Measurements from ENCODE around the gene CDADC1.
"Not testable (repeated sequence)": the region's sequence is repeated elsewhere in the genome, so short reads cannot be mapped to it uniquely, and the experiment has no call there.

The CDADC1 gene

DNA sequence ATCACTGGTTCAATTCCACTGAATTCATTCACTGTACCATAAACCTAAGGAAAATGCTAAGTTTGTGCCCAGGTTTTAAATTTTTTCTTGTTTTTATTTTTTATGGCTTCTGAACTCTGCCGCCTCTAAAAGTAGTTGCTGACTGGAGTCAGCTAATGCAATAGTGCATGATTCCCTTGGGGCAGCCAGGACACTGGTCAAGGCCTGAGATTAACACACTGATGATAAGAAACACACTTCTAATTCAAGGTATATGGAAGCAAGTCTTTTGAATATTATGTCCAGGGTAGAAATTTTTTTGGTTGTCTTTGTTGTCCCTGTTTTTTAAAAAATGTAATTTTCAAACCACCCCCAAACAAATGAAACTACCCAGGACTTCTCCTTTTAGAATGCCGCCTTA lies 72.2 kb downstream of the CDADC1 start:
- no peak for DNase-seq

- DNase-seq, result no peak
Measured at GRCh38 chr13:49320975-49321374, 73.2 kb downstream of the CDADC1 start.

DNA sequence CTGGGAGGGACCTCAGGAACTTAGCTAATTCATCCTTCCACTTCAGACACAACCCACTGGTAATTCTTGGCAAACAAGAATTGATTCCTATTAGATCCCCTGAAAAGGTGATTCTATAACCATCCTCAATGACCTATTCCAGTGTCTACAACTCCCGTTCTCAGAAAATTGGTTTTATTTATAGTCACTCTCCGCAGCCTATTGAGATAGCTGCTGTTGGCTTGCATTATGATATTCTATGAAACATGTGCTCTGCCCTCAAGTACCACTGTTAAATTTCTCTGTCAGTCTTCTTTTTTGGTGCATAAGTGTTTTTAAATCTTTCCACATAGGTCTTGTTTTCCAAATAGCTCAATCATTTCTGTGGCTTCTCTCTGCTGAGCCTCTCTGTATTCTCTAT lies 75.0 kb downstream of the CDADC1 start:
- no peak for DNase-seq

- no peak for DNase-seq
Measured at GRCh38 chr13:49323344-49323743, 75.6 kb downstream of the CDADC1 start.

DNA sequence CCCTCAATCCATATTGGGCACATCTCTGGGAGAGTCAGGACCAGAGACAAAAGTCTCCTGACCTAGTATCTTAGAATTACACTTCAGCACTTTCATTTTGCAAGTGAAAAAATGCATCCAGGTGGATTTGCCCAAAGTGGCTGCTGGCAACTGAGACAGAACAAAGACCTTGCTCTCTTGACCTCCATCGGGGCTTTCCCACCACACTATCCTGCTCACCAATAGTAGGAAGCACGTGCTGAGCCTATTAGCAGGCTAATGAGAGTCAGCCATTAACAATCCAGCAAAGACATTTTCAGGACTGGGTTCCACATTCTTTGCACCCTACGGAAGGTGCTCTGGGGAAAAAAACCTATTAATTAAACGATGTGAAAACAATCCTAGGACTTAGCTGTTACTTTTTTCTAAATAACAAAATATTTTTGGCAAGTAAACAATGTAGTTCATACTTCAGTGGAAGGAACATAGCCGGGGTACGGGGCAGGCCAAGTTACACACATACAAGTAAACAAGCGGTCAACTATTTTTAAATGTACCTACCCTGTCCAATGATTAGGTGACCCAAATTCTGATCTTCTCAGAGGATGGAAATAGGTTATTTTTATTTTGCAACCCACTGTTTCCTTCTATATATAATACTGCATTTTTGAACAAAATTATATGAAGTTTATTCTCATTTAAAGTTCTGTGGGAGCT lies 78.6 kb downstream of the CDADC1 start:
- DNase-seq, result no peak

- DNase-seq, result not testable (repeated sequence)
Measured at GRCh38 chr13:49327145-49327544, 79.4 kb downstream of the CDADC1 start.

GRCh38 chr13:49329831-49330545 lies 82.3 kb downstream of the CDADC1 start:
- no peak for DNase-seq

- DNase-seq, result no peak
Measured at GRCh38 chr13:49330546-49330864, 82.8 kb downstream of the CDADC1 start.

- no peak for DNase-seq
Measured at GRCh38 chr13:49336655-49337054, 88.9 kb downstream of the CDADC1 start.

DNA sequence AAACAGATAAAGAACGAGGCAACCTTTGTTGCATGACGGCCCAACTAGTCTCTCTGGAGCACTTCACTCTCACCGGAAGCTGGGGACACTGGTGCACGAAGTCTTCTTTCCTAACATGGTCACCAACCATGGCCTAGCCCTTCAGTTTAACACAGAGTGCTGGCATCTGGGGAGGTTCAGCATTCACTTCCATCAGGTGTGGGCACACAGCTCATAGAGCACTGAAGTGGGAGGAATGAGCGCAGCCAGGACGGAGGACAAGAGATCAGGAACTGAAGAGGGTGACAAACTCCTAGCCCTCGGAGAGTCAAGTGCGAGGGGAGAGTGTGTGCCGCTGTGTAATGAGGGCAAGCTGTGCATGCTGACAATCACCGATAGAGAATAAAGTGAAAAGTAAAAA lies 92.4 kb downstream of the CDADC1 start:
- no peak for DNase-seq

GRCh38 chr13:49341517-49341916 lies 93.8 kb downstream of the CDADC1 start:
- DNase-seq, result no peak

GRCh38 chr13:49341941-49342340 lies 94.2 kb downstream of the CDADC1 start:
- DNase-seq, result no peak

GRCh38 chr13:49342454-49342853 lies 94.7 kb downstream of the CDADC1 start:
- DNase-seq, result no peak

All from T1000 (cell line).